Choroid plexus epithelial cell (primary cell): ENCODE results near the gene STARD13.
A peak's percentile ranks its signal among the peaks of the same experiment; 100 is the strongest.

Source experiments
- DNase-seq: peaks from one replicate; pipeline ENCODE4 v3.0.0-alpha.2; 2010; ENCODE audit warnings: low read depth
- H3K4me3 ChIP-seq: 2 replicates; pipeline ENCODE4 v1.5.1; 2011; ENCODE audit warnings: low read depth, mild to moderate bottlenecking, control low read depth, low read length, moderate library complexity
- CTCF ChIP-seq: conservative IDR thresholded peaks from 2 replicates; pipeline ENCODE4 v1.5.1; 2011; ENCODE audit warnings: low read depth, mild to moderate bottlenecking, control low read depth, inconsistent platforms, low read length, moderate library complexity

Gene STARD13

DNA sequence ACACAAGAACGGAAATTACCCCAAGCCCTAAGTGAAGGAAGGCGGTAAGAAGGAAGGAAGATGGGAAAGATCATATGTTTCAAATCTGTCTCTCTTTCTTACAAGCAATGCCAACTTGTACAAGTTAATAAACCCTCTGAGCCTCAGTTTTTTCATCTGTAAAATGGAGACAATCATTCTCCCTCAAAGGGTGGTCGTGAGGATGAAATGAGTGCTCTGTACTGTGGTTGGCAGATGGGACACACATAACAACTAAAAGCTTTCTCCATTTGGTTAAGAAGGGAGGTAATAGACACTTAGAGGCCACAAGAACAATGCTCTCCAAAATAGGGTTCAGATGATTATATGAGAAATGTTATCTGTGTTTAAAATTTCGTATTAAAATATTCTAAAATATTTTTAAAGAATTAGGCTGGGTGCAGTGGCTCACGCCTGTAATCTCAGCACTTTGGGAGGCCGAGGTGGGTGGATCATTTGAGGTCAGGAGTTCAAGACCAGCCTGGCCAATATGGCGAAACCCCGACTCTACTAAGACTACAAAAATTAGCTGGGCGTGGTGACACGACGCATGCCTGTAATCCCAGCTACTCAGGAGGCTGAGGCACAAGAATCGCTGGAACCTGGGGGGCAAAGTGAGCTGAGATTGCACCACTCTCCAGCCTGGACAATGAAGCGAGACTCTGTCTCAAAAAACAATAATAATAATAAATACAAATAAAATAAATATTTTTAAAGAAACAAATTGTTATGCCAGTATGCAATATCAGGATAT lies 89.7 kb downstream of the STARD13 start:
- DNase-seq = no peak
- no peak for TF ChIP-seq CTCF
- no peak overlapping the region for H3K4me3 ChIP-seq

DNA sequence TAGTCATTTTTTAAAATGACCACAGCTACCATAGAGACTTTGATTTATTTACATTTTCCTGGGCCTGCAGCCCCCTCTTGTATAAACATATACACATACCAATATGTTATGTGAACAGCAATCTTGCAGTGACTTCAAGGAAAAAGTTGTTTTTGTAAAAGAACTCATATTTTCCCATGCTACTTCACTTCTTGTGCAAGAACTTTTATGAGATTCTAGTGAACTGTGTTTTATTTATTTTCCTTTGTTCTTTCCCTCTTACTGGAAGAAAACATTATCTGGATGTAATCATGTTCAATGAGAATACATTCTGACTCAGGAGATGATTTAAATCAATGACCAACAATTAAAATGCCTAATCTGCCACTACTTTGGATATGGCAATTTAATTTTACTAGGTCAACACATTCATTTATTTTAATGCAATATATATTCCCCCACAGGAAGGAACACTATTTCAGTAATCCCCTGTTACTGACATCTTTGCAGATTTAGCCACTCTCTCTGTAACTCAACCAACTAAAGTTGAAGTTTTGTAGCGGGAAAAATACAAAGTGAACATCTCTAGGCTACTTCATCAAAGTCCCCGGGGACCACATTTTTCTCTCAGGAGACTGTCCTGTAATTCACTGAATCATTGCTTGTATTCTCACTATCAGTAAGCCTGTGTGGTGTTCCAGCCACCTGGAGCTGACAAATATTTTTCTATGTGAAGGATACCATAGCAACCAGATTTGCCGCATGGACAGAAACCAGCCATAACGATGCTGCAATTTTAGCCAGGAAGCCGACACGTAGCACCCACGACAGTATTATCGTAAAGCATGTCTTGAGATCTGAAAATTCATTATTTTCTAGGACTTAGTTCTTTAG lies 90.5 kb downstream of the STARD13 start:
- TF ChIP-seq CTCF = no peak
- no peak overlapping the region for H3K4me3 ChIP-seq
- peak; percentile 99 for DNase-seq

- DNase-seq = peak; percentile 76
- TF ChIP-seq CTCF = no peak
- no peak overlapping the region for H3K4me3 ChIP-seq
Observed at GRCh38 chr13:33193428-33193974, 92.1 kb downstream of the STARD13 start.

GRCh38 chr13:33191425-33192210 lies 93.9 kb downstream of the STARD13 start:
- TF ChIP-seq CTCF = no peak
- no peak for DNase-seq
- H3K4me3 ChIP-seq = no peak overlapping the region

- TF ChIP-seq CTCF = no peak
- no peak overlapping the region for H3K4me3 ChIP-seq
- no peak for DNase-seq
Observed at GRCh38 chr13:33189470-33189869, 96.1 kb downstream of the STARD13 start.

GRCh38 chr13:33188093-33188882 lies 97.3 kb downstream of the STARD13 start:
- H3K4me3 ChIP-seq = no peak overlapping the region
- DNase-seq = peak; percentile 77
- no peak for TF ChIP-seq CTCF
